Uterus (tissue), 4 donors: ENCODE results near the gene LENG9. TPM values are rescaled to one million over a fixed set of nuclear protein-coding genes. Genes with fewer than 3 reads are reported as not detected.

Experiments used
- DNase-seq, 2 donors: peaks; one replicate each; pipeline ENCODE4 v3.0.0-alpha.2; 2019 to 2020
- H3K27ac ChIP-seq, 2 donors: fragments of 200-600 bp; sonication (generic); 1 replicate in 1 of 2; 2 replicates in 1 of 2; pipeline ENCODE4 v1.5.1; 2016 to 2018
- H3K27me3 ChIP-seq, 2 donors: fragments of 200-600 bp; sonication (generic); one replicate each; pipeline ENCODE4 v1.5.1; 2018 to 2019; ENCODE audit warnings: control low read depth in 1 of 2
- H3K36me3 ChIP-seq, 2 donors: fragments of 200-600 bp; sonication (generic); one replicate each; pipeline ENCODE4 v1.5.1; 2019; ENCODE audit warnings: control low read depth in 1 of 2
- H3K4me1 ChIP-seq, 2 donors: fragments of 200-600 bp; sonication (generic); one replicate each; pipeline ENCODE4 v1.5.1; 2018 to 2019; ENCODE audit warnings: control low read depth in 1 of 2
- H3K4me3 ChIP-seq, 2 donors: fragments of 200-600 bp; sonication (generic); 1 replicate in 1 of 2; 2 replicates in 1 of 2; pipeline ENCODE4 v1.5.1; 2018 to 2019; ENCODE audit warnings: mild to moderate bottlenecking in 1 of 2
- H3K9me3 ChIP-seq, 2 donors: fragments of 200-600 bp; sonication (generic); one replicate each; pipeline ENCODE4 v1.5.1; 2019; ENCODE audit warnings: control low read depth in 1 of 2
- POLR2A ChIP-seq, 2 donors: fragments of 450-650 bp; IDR thresholded peaks; one replicate each; pipeline ENCODE4 v1.6.1; 2016; ENCODE audit warnings: antibody characterized with exemption in 2 of 2, mild to moderate bottlenecking in 1 of 2, moderate library complexity in 1 of 2
- intact Hi-C: fragments of 100-400 bp; cut with DNase I; formaldehyde crosslinking; loops from one replicate; pipeline ENCODE4 v1.15.1; 2023; ENCODE audit warnings: low total_unique reads
- total RNA-seq, 4 donors: library from RNA; depleted of rRNA in 3 of 4; stranded (reverse); fragments of >200 nt in 3 of 4; gene quantifications; one replicate each; pipeline versions ENCODE4 v1.1.0 to v1.2.4, GENCODE V29; 2014 to 2023
- TF ChIP-seq, protein P1 (sequence below), 4 experiments: fragments of 200-600 bp in 2 of 4; fragments of 450-650 bp in 2 of 4; sonication (generic) in 2 of 4; IDR thresholded peaks; one replicate each; pipeline ENCODE4 v1.5.1; 2016 to 2019; ENCODE audit warnings: antibody characterized with exemption in 4 of 4, mild to moderate bottlenecking in 2 of 4, moderate library complexity in 1 of 4
- donor health status: DM: yes; HTN: yes; CAD: no.

The LENG9 gene
- total RNA-seq, 4 donors from 2014 or later, result 3.7 to 7.1 (median 3.8) TPM; not detected in 1

- Histone ChIP-seq H3K27me3 (no peaks in the 10 kb centered on the region), H3K27ac (no peak overlapping the region), H3K4me3 (no peak overlapping the region), H3K4me1 (peaks cover 11 to 17% of the 10 kb centered on the region in 2 donors), H3K9me3 (no peaks in the 10 kb centered on the region), H3K36me3 (no peaks in the 10 kb centered on the region)
- TF ChIP-seq, protein P1, sequence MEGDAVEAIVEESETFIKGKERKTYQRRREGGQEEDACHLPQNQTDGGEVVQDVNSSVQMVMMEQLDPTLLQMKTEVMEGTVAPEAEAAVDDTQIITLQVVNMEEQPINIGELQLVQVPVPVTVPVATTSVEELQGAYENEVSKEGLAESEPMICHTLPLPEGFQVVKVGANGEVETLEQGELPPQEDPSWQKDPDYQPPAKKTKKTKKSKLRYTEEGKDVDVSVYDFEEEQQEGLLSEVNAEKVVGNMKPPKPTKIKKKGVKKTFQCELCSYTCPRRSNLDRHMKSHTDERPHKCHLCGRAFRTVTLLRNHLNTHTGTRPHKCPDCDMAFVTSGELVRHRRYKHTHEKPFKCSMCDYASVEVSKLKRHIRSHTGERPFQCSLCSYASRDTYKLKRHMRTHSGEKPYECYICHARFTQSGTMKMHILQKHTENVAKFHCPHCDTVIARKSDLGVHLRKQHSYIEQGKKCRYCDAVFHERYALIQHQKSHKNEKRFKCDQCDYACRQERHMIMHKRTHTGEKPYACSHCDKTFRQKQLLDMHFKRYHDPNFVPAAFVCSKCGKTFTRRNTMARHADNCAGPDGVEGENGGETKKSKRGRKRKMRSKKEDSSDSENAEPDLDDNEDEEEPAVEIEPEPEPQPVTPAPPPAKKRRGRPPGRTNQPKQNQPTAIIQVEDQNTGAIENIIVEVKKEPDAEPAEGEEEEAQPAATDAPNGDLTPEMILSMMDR (IDR thresholded peaks at IDR 0.05), result no peak
- no peak for TF ChIP-seq POLR2A (IDR thresholded peaks at IDR 0.05)
- no peak for DNase-seq
- intact Hi-C loops, result no loop called here
These were observed 11.0 kb downstream of the LENG9 start for GRCh38 chr19:54452626-54453025.

- Histone ChIP-seq H3K4me3 (no peak overlapping the region), H3K27me3 (no peaks in the 10 kb centered on the region), H3K27ac (no peak overlapping the region), H3K36me3 (no peaks in the 10 kb centered on the region), H3K9me3 (no peaks in the 10 kb centered on the region), H3K4me1 (peaks cover 11 to 20% of the 10 kb centered on the region in 2 donors)
- no peak for DNase-seq
- no peak for TF ChIP-seq POLR2A (IDR thresholded peaks at IDR 0.05)
- TF ChIP-seq, protein P1 (IDR thresholded peaks at IDR 0.05), result no peak
- intact Hi-C loops, result no loop called here
These were observed 11.6 kb downstream of the LENG9 start for GRCh38 chr19:54451997-54452396.

- H3K27me3 ChIP-seq, result no peaks in the 10 kb centered on the region
- H3K27ac ChIP-seq, result no peak overlapping the region
- intact Hi-C loops, result no loop called here
- no peaks in the 10 kb centered on the region for H3K9me3 ChIP-seq
- H3K4me1 ChIP-seq, result peaks cover 11 to 20% of the 10 kb centered on the region in 2 donors
- no peak overlapping the region for H3K4me3 ChIP-seq
- no peaks in the 10 kb centered on the region for H3K36me3 ChIP-seq
- DNase-seq, result no peak
- no peak for TF ChIP-seq POLR2A (IDR thresholded peaks at IDR 0.05)
- TF ChIP-seq, protein P1 (IDR thresholded peaks at IDR 0.05), result no peak
These were observed 12.2 kb downstream of the LENG9 start for GRCh38 chr19:54451331-54451871.

DNA sequence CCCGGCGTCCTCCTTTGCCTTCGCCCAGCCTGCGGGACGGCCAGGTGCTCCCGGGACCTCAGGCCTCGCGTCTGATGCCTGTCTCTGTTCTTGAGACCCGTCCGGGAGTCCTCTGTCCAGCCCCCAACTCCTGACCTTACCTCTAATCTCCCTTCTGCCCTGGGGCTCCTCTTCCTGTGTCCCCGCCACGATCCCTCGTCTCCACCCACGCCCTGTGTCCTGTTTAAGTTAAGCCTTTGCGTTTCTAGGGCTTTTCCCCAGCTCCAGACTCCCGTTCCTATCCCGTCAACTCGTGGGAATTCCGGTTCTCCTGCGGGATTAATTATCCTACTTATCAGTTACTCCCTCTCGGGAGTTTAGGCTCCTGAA, 13.9 kb downstream of the LENG9 start:
- intact Hi-C loops, result no loop called here
- Histone ChIP-seq H3K4me3 (peak overlapping the region; percentile 79 to 89), H3K36me3 (no peaks in the 10 kb centered on the region), H3K27me3 (no peaks in the 10 kb centered on the region), H3K27ac (peak overlapping the region; percentile 85 to 96), H3K4me1 (peaks cover 11 to 20% of the 10 kb centered on the region in 2 donors), H3K9me3 (no peaks in the 10 kb centered on the region)
- no peak for DNase-seq
- no peak for TF ChIP-seq POLR2A (IDR thresholded peaks at IDR 0.05)
- TF ChIP-seq, protein P1 (IDR thresholded peaks at IDR 0.05), result no peak

- peaks cover 11 to 20% of the 10 kb centered on the region in 2 donors for H3K4me1 ChIP-seq
- intact Hi-C loops, result no loop called here
- TF ChIP-seq POLR2A (IDR thresholded peaks at IDR 0.05), result peak; percentile 82 to 98
- TF ChIP-seq, protein P1 (IDR thresholded peaks at IDR 0.05), result peak in 2 of 4 experiments; percentile 14 to 24
- peak within 1 kb of the TSS; percentile 79 to 89 for H3K4me3 ChIP-seq
- no peaks in the 10 kb centered on the region for H3K36me3 ChIP-seq
- peak within 1 kb of the TSS; percentile 85 to 96 for H3K27ac ChIP-seq
- no peaks in the 10 kb centered on the region for H3K27me3 ChIP-seq
- peak; percentile 97 for DNase-seq
- H3K9me3 ChIP-seq, result no peaks in the 10 kb centered on the region
These were observed 14.5 kb downstream of the LENG9 start, which contains the start of gene LENG8 for GRCh38 chr19:54448774-54449700. TSS of gene LENG8 (plus strand) at chr19:54449199. CDS start at chr19:54451345, 2,146 bp downstream.
